ENCODE results near the gene MAPK14. TPM values are rescaled to one million over a fixed set of nuclear protein-coding genes. Genes with fewer than 3 reads are reported as not detected.

The MAPK14 gene
- total and polyA plus RNA-seq, 7 donors: 30.8 to 91.1 (median 61.9) TPM

GRCh38 chr6:36119209-36119608 lies 91.6 kb downstream of the MAPK14 start:
- peaks cover 0 to 12% (median 11%) of the 10 kb centered on the region in 4 donors for H3K4me1 ChIP-seq
- DNase-seq: no peak
- WGBS, 2 donors: 82 to 91% methylated on average over 4 of the region's 4 CpGs
- H3K27me3 ChIP-seq: no peaks in the 10 kb centered on the region
- no peak overlapping the region for H3K4me3 ChIP-seq
- intact Hi-C loops (cut with DNase I): no loop called here
- H3K36me3 ChIP-seq: peaks cover 0 to 20% (median 4%) of the 10 kb centered on the region in 4 donors
- H3K27ac ChIP-seq: no peak overlapping the region
- H3K9me3 ChIP-seq: no peaks in the 10 kb centered on the region
- TF ChIP-seq POLR2AphosphoS5 (IDR thresholded peaks at IDR 0.05) (no peak), EP300 (IDR thresholded peaks at IDR 0.05) (no peak), POLR2A (IDR thresholded peaks at IDR 0.05) (no peak), CTCF (IDR thresholded peaks at IDR 0.05) (no peak)

GRCh38 chr6:36120018-36120417 lies 92.4 kb downstream of the MAPK14 start:
- Histone ChIP-seq H3K4me3 (no peak overlapping the region), H3K27me3 (no peaks in the 10 kb centered on the region), H3K4me1 (peaks cover 0 to 14% (median 12%) of the 10 kb centered on the region in 4 donors), H3K27ac (no peak overlapping the region), H3K36me3 (peaks cover 0 to 20% (median 4%) of the 10 kb centered on the region in 4 donors), H3K9me3 (no peaks in the 10 kb centered on the region)
- WGBS, 2 donors: 81 to 88% methylated on average over 6 of the region's 6 CpGs
- intact Hi-C loops (cut with DNase I): loop anchor here (5.0 kb wide), 1 partner anchor 242 kb away; no protein-coding TSS in a partner anchor
- DNase-seq: peak; percentile 14
- TF ChIP-seq POLR2AphosphoS5 (IDR thresholded peaks at IDR 0.05): peak in 1 of 4 donors; percentile 34
- TF ChIP-seq CTCF (IDR thresholded peaks at IDR 0.05): no peak
- no peak for TF ChIP-seq POLR2A (IDR thresholded peaks at IDR 0.05)

GRCh38 chr6:36120539-36120938 lies 92.9 kb downstream of the MAPK14 start:
- intact Hi-C loops (cut with DNase I): loop anchor here (5.0 kb wide), 1 partner anchor 242 kb away; no protein-coding TSS in a partner anchor

GRCh38 chr6:36120979-36121786 lies 93.6 kb downstream of the MAPK14 start:
- intact Hi-C loops (cut with DNase I): loop anchor here (5.0 kb wide), 1 partner anchor 241 kb away; no protein-coding TSS in a partner anchor
- TF ChIP-seq EP300 (IDR thresholded peaks at IDR 0.05) (no peak), POLR2A (IDR thresholded peaks at IDR 0.05) (no peak), CTCF (IDR thresholded peaks at IDR 0.05) (no peak), POLR2AphosphoS5 (IDR thresholded peaks at IDR 0.05) (no peak)
- WGBS, 2 donors: 14 to 26% methylated on average over 13 of the region's 13 CpGs
- Histone ChIP-seq H3K27me3 (no peaks in the 10 kb centered on the region), H3K36me3 (peaks cover 0 to 16% (median 4%) of the 10 kb centered on the region in 4 donors), H3K27ac (peak overlapping the region in 3 of 4 donors; percentile 22 to 34 (median 28)), H3K4me1 (peaks cover 0 to 14% (median 12%) of the 10 kb centered on the region in 4 donors), H3K4me3 (no peak overlapping the region), H3K9me3 (no peaks in the 10 kb centered on the region)
- DNase-seq: peak; percentile 69

More at GRCh38 chr6:36120539-36120938, 92.9 kb downstream of the MAPK14 start:
- Histone ChIP-seq H3K27ac (peak overlapping the region in 3 of 4 donors; percentile 22 to 34 (median 28)), H3K4me1 (peaks cover 0 to 14% (median 12%) of the 10 kb centered on the region in 4 donors), H3K4me3 (no peak overlapping the region), H3K9me3 (no peaks in the 10 kb centered on the region), H3K27me3 (no peaks in the 10 kb centered on the region), H3K36me3 (peaks cover 0 to 20% (median 4%) of the 10 kb centered on the region in 4 donors)
- no peak for TF ChIP-seq CTCF (IDR thresholded peaks at IDR 0.05)
- no peak for TF ChIP-seq EP300 (IDR thresholded peaks at IDR 0.05)
- TF ChIP-seq POLR2A (IDR thresholded peaks at IDR 0.05): no peak
- no peak for TF ChIP-seq POLR2AphosphoS5 (IDR thresholded peaks at IDR 0.05)
- 16 to 36% methylated on average over 10 of the region's 10 CpGs for WGBS, 2 donors
- DNase-seq: peak; percentile 51
